H1 (cell line): Measurements from ENCODE around the gene HS1BP3. TPM values are rescaled to one million over a fixed set of nuclear protein-coding genes. Genes with fewer than 3 reads are reported as not detected.

Experiments used
- CTCF ChIA-PET: fragments of 300-600 bp; sonication (Branson Sonifier 250); formaldehyde crosslinking; loops from one replicate; lab custom pipeline; 2021; ENCODE audit not compliant: partially characterized antibody; lab: Charles Lee
- POLR2A ChIA-PET: fragments of 300-600 bp; sonication (Branson Sonifier 250); formaldehyde crosslinking; loops from one replicate; lab custom pipeline; 2021; ENCODE audit warnings: inconsistent platforms; ENCODE audit not compliant: partially characterized antibody; lab: Charles Lee
- DNase-seq, 2 experiments: peaks; one replicate each; pipeline versions ENCODE4 v3.0.0 to v3.0.0-alpha.2; 2010 to 2022; ENCODE audit warnings: low spot score in 2 of 2, low read depth in 1 of 2, mixed read lengths in 1 of 2
- FAIRE-seq: peaks from 2 replicates; lab custom pipeline; 2011; peaks lifted over from hg19 to GRCh38; lab: Jason Lieb, UNC
- H2AFZ ChIP-seq: 2 replicates; pipeline ENCODE4 v1.8.1; 2012; ENCODE audit warnings: low read length, inconsistent platforms
- H2AK5ac ChIP-seq: 2 replicates; pipeline ENCODE4 v1.6.1; 2013; ENCODE audit warnings: low read depth, low read length
- H2BK120ac ChIP-seq: replicated peaks from 2 replicates; pipeline ENCODE3; 2013; ENCODE audit warnings: low read depth, low read length, inconsistent platforms
- H2BK12ac ChIP-seq: 2 replicates; pipeline ENCODE4 v1.6.1; 2013; ENCODE audit warnings: low read depth, low read length
- H2BK15ac ChIP-seq: 2 replicates; pipeline ENCODE4 v1.6.1; 2013; ENCODE audit warnings: low read length
- H2BK20ac ChIP-seq: 2 replicates; pipeline ENCODE4 v1.6.1; 2013; ENCODE audit warnings: low read length
- H2BK5ac ChIP-seq: 2 replicates; pipeline ENCODE4 v1.6.1; 2013; ENCODE audit warnings: low read depth, low read length
- H3K14ac ChIP-seq: 2 replicates; pipeline ENCODE4 v1.6.1; 2013; ENCODE audit warnings: inconsistent platforms; ENCODE audit not compliant: insufficient read length
- H3K18ac ChIP-seq: 2 replicates; pipeline ENCODE4 v1.6.1; 2013; ENCODE audit warnings: low read length; ENCODE audit errors: extremely low read depth
- H3K23ac ChIP-seq: 2 replicates; pipeline ENCODE4 v1.6.1; 2013; ENCODE audit warnings: inconsistent platforms; ENCODE audit not compliant: insufficient read length
- H3K23me2 ChIP-seq: 2 replicates; pipeline ENCODE4 v1.6.1; 2013; ENCODE audit warnings: low read depth, low read length
- H3K27ac ChIP-seq: 2 replicates; pipeline ENCODE4 v1.6.1; 2011; ENCODE audit warnings: low read depth, low read length, inconsistent platforms
- H3K27me3 ChIP-seq, 4 experiments: replicated peaks in 1 of 4; 1 replicate in 1 of 4; 2 replicates in 3 of 4; pipeline versions ENCODE4 v1.6.1 to v1.8.1; 2011 to 2013; ENCODE audit warnings: low read length in 3 of 4, mild to moderate bottlenecking in 3 of 4, inconsistent platforms in 2 of 4, mixed read lengths in 2 of 4, moderate library complexity in 1 of 4; ENCODE audit not compliant: control insufficient read depth in 3 of 4, insufficient read depth in 3 of 4; ENCODE audit errors: extremely low read depth in 1 of 4
- H3K36me3 ChIP-seq, 4 experiments: 2 replicates each; pipeline versions ENCODE4 v1.6.1 to v1.8.1; 2011 to 2013; ENCODE audit warnings: mild to moderate bottlenecking in 4 of 4, low read length in 3 of 4, moderate library complexity in 2 of 4, control low read depth in 1 of 4, inconsistent platforms in 1 of 4; ENCODE audit not compliant: insufficient read depth in 4 of 4, control insufficient read depth in 2 of 4
- H3K4ac ChIP-seq: replicated peaks from 2 replicates; pipeline ENCODE3; 2013; ENCODE audit warnings: low read length, low read depth, mixed read lengths, inconsistent platforms; ENCODE audit not compliant: insufficient read length
- H3K4me1 ChIP-seq, 4 experiments: replicated peaks in 1 of 4; 1 replicate in 1 of 4; 2 replicates in 3 of 4; pipeline versions ENCODE4 v1.6.1 to v1.8.1; 2011 to 2013; ENCODE audit warnings: low read length in 3 of 4, inconsistent platforms in 2 of 4, mixed read lengths in 1 of 4; ENCODE audit not compliant: insufficient read depth in 4 of 4, control insufficient read depth in 3 of 4
- H3K4me2 ChIP-seq, 2 experiments: 2 replicates each; pipeline versions ENCODE4 v1.6.1 to v1.8.1; 2011 to 2013; ENCODE audit warnings: low read depth in 2 of 2, low read length in 2 of 2, control low read depth in 1 of 2, inconsistent platforms in 1 of 2, mild to moderate bottlenecking in 1 of 2; ENCODE audit not compliant: insufficient read depth in 1 of 2
- H3K4me3 ChIP-seq, 4 experiments: fragments of 200-600, 300-600 bp in 1 of 4; sonication (generic), shearing (Covaris generic), sonication (Bioruptor Twin) in 1 of 4; 2 replicates each; pipeline versions ENCODE4 v1.5.1 to v1.8.1; 2011 to 2016; ENCODE audit warnings: low read length in 4 of 4, low read depth in 3 of 4, control low read depth in 2 of 4, inconsistent platforms in 2 of 4, mild to moderate bottlenecking in 2 of 4, mixed read lengths in 1 of 4, moderate library complexity in 1 of 4; ENCODE audit not compliant: insufficient read depth in 2 of 4; ENCODE audit errors: extremely low read depth in 1 of 4
- H3K56ac ChIP-seq: replicated peaks from 2 replicates; pipeline ENCODE3; 2013; ENCODE audit warnings: low read depth, mild to moderate bottlenecking, mixed read lengths, low read length, inconsistent platforms; ENCODE audit not compliant: insufficient read length
- H3K79me1 ChIP-seq: 2 replicates; pipeline ENCODE4 v1.6.1; 2013; ENCODE audit warnings: low read depth, low read length, control low read depth
- H3K79me2 ChIP-seq, 2 experiments: 2 replicates each; pipeline versions ENCODE4 v1.6.1 to v1.8.1; 2012 to 2013; ENCODE audit warnings: low read length in 2 of 2, mild to moderate bottlenecking in 2 of 2, inconsistent platforms in 1 of 2; ENCODE audit not compliant: insufficient read depth in 2 of 2, control insufficient read depth in 1 of 2
- H3K9ac ChIP-seq, 4 experiments: replicated peaks in 1 of 4; 1 replicate in 1 of 4; 2 replicates in 3 of 4; pipeline versions ENCODE4 v1.6.1 to v1.8.1; 2011 to 2013; ENCODE audit warnings: low read depth in 3 of 4, low read length in 3 of 4, control low read depth in 2 of 4, mild to moderate bottlenecking in 2 of 4, moderate library complexity in 2 of 4, inconsistent platforms in 1 of 4; ENCODE audit errors: extremely low read depth in 1 of 4
- H3K9me3 ChIP-seq, 2 experiments: 2 replicates each; pipeline versions ENCODE4 v1.6.1 to v1.8.1; 2012 to 2013; ENCODE audit warnings: mild to moderate bottlenecking in 2 of 2, moderate library complexity in 2 of 2, control low read depth in 1 of 2, inconsistent platforms in 1 of 2, low read depth in 1 of 2, low read length in 1 of 2, mixed read lengths in 1 of 2; ENCODE audit not compliant: insufficient read depth in 2 of 2
- H4K20me1 ChIP-seq, 2 experiments: replicated peaks in 1 of 2; 2 replicates each; pipeline versions ENCODE3 to v1.8.1; 2011 to 2013; ENCODE audit warnings: inconsistent platforms in 2 of 2, low read length in 2 of 2, mild to moderate bottlenecking in 1 of 2; ENCODE audit not compliant: insufficient read depth in 2 of 2, control insufficient read depth in 1 of 2
- H4K5ac ChIP-seq: 2 replicates; pipeline ENCODE4 v1.6.1; 2013; ENCODE audit warnings: low read length, low read depth, mixed read lengths, inconsistent platforms; ENCODE audit not compliant: insufficient read length
- H4K8ac ChIP-seq: 2 replicates; pipeline ENCODE4 v1.8.0; 2013; ENCODE audit warnings: mild to moderate bottlenecking, moderate library complexity, low read length, inconsistent platforms; ENCODE audit not compliant: insufficient read depth; ENCODE audit errors: extremely low read depth
- H4K91ac ChIP-seq: replicated peaks from 2 replicates; pipeline ENCODE3; 2013; ENCODE audit warnings: low read length, mixed read lengths, inconsistent platforms; ENCODE audit not compliant: insufficient read length
- CTBP2 ChIP-seq: IDR thresholded peaks from 2 replicates; pipeline ENCODE4 v1.7.0; 2011; ENCODE audit warnings: borderline replicate concordance, mild to moderate bottlenecking, moderate library complexity, mixed read lengths, low read length; ENCODE audit not compliant: insufficient read depth, insufficient read length
- EGR1 ChIP-seq: IDR thresholded peaks from 2 replicates; pipeline ENCODE4 v1.6.1; 2011; ENCODE audit warnings: low read depth, low read length, borderline replicate concordance
- EZH2 ChIP-seq: fragments of 200-600 bp; sonication (generic); IDR thresholded peaks from 2 replicates; pipeline ENCODE4 v1.7.1; 2012; ENCODE audit warnings: low read depth, mild to moderate bottlenecking, moderate library complexity, low read length, inconsistent platforms; ENCODE audit not compliant: severe bottlenecking
- HDAC2 ChIP-seq, 2 experiments: fragments of 300-600 bp in 1 of 2; sonication (generic) in 1 of 2; IDR thresholded peaks; 2 replicates each; pipeline ENCODE4 v1.6.1; 2011 to 2012; ENCODE audit warnings: low read depth in 2 of 2, low read length in 2 of 2, mild to moderate bottlenecking in 2 of 2, moderate library complexity in 2 of 2, borderline replicate concordance in 1 of 2, inconsistent platforms in 1 of 2
- JUND ChIP-seq: IDR thresholded peaks from 2 replicates; pipeline ENCODE4 v1.6.1; 2011; ENCODE audit warnings: mild to moderate bottlenecking, improper control_type of control experiment, low read length
- NANOG ChIP-seq: IDR thresholded peaks from 2 replicates; pipeline ENCODE4 v1.6.1; 2011; ENCODE audit warnings: low read length, low read depth, mild to moderate bottlenecking, inconsistent platforms; ENCODE audit not compliant: insufficient read depth, poor library complexity, severe bottlenecking
- SAP30 ChIP-seq: fragments of 300-600 bp; sonication (generic); IDR thresholded peaks from 2 replicates; pipeline ENCODE4 v1.7.1; 2012; ENCODE audit warnings: low read length, moderate library complexity, mild to moderate bottlenecking, inconsistent platforms; ENCODE audit not compliant: insufficient read depth, insufficient replicate concordance
- SP1 ChIP-seq: IDR thresholded peaks from 2 replicates; pipeline ENCODE4 v1.6.1; 2011; ENCODE audit warnings: low read depth, low read length
- SP4 ChIP-seq: IDR thresholded peaks from 2 replicates; pipeline ENCODE4 v1.6.1; 2012; ENCODE audit warnings: low read length, inconsistent platforms
- SUZ12 ChIP-seq: fragments of 200-600 bp; sonication (generic); IDR thresholded peaks from 2 replicates; pipeline ENCODE4 v1.6.1; 2012; ENCODE audit warnings: mild to moderate bottlenecking, inconsistent platforms, low read length, moderate library complexity, mixed read lengths
- WGBS, 2 experiments: shearing (Covaris generic) in 1 of 2; methylation state at CpG; one replicate each; pipeline versions ENCODE4 v1.1.6 to v1.1.7; 2013 to 2015; ENCODE audit warnings: low lambda C conversion rate in 2 of 2, mixed read lengths in 2 of 2, inconsistent platforms in 1 of 2, low coverage in 1 of 2, missing lambda C conversion rate in 1 of 2; ENCODE audit not compliant: insufficient replicate concordance in 2 of 2, insufficient coverage in 1 of 2, insufficient read length in 1 of 2; ENCODE audit errors: extremely low coverage in 1 of 2, missing lambda C conversion rate in 1 of 2; 5-methylcytosine and 5-hydroxymethylcytosine counted together
- polyA plus RNA-seq, 7 experiments: library from polyadenylated mRNA; depleted of rRNA in 3 of 7; stranded (reverse) in 5 of 7; unstranded in 2 of 7; fragments of >200 nt in 5 of 7; fragments of 200-250 nt in 2 of 7; gene quantifications; 1 replicate in 5 of 7; 2 replicates in 1 of 7; 4 replicates in 1 of 7; pipeline versions ENCODE4 v1.2.1 to v1.2.3, GENCODE V29; 2011 to 2013; ENCODE audit warnings: missing spikeins in 2 of 7, mixed read lengths in 2 of 7
- total RNA-seq: library from RNA; stranded (reverse); fragmentation: NEBNext Ultra II Directional; extraction: Animal tissue kit (Norgen Biotek cat#: 25700); gene quantifications from 2 replicates; pipeline ENCODE4 v1.2.1, GENCODE V29; 2021

Gene HS1BP3
- total and polyA plus RNA-seq, 2 of the 8 experiments (the other 6 are each of a cell fraction or from before 2014, with no cell fraction given): 11.1 to 11.3 TPM

GRCh38 chr2:20603791-20604190 is 47.1 kb downstream of the HS1BP3 start:
- H3K18ac ChIP-seq: no peak overlapping the region
- H4K8ac ChIP-seq: no peak overlapping the region
- CTCF ChIA-PET: interaction anchor here (0.7 to 15.2 kb wide), 15 partner anchors 9 to 184 kb away, joined by 3 to 116 read pairs (median 4); no protein-coding TSS in a partner anchor
- 98% methylated on average over 5 of the region's 5 CpGs; no CpG with 5 or more reads in 1 of the 2 experiments for WGBS, 2 experiments
- no peak overlapping the region for H2AFZ ChIP-seq
- H3K56ac ChIP-seq: no peak overlapping the region
- H3K27ac ChIP-seq: no peak overlapping the region
- H2AK5ac ChIP-seq: no peak overlapping the region
- H3K4me2 ChIP-seq: no peak overlapping the region
- FAIRE-seq: no peak
- H2BK5ac ChIP-seq: no peak overlapping the region
- no peak overlapping the region for H2BK120ac ChIP-seq
- H3K27me3 ChIP-seq: no peaks in the 10 kb centered on the region
- H3K9me3 ChIP-seq: 0 out of 4 replicates have a peak, but pooled peaks cover 3% of the 10 kb centered on the region in 2 experiments
- no peak for TF ChIP-seq SP4
- no peak for TF ChIP-seq EZH2
- no peak for TF ChIP-seq EGR1
- no peak for TF ChIP-seq SUZ12
- no peak for TF ChIP-seq JUND
- TF ChIP-seq NANOG: no peak
- TF ChIP-seq SAP30: no peak
- no peak for TF ChIP-seq CTBP2
- no peak for TF ChIP-seq HDAC2 (IDR thresholded peaks at IDR 0.05; ENCODE audit: borderline replicate concordance in 1 of 2, low read depth in 2 of 2, low read length in 2 of 2)
- TF ChIP-seq SP1: no peak
- TF ChIP-seq, all 59 proteins: peak for 0
- Histone ChIP-seq H2BK20ac (no peak overlapping the region), H3K4me1 (no peaks in the 10 kb centered on the region; a peak in 1 of 7 replicates), H3K14ac (no peak overlapping the region), H3K79me2 (no peaks in the 10 kb centered on the region), H4K20me1 (no peaks in the 10 kb centered on the region), H2BK15ac (no peak overlapping the region), H4K5ac (no peak overlapping the region), H4K91ac (no peak overlapping the region), H3K4ac (no peak overlapping the region), H3K9ac (no peak overlapping the region), H3K79me1 (no peaks in the 10 kb centered on the region), H3K23ac (no peak overlapping the region), H3K23me2 (no peaks in the 10 kb centered on the region), H2BK12ac (no peak overlapping the region), H3K36me3 (no peaks in the 10 kb centered on the region), H3K4me3 (no peak overlapping the region)
- POLR2A ChIA-PET: no interaction called here
- no peak for DNase-seq
